Measurements from ENCODE around the gene CLTC. TPM values are rescaled to one million over a fixed set of nuclear protein-coding genes. Genes with fewer than 3 reads are reported as not detected.
A peak's percentile ranks its signal among the peaks of the same experiment; 100 is the strongest.
"Not testable (repeated sequence)": the region's sequence is repeated elsewhere in the genome, so short reads cannot be mapped to it uniquely, and the experiment has no call there.

CLTC gene
- 313 and 327 TPM in 2 replicates for total RNA-seq

- DNase-seq (ENCODE audit: low read depth in 2 of 2): peak; percentile 98 to 99
Observed at GRCh38 chr17:59619298-59620063, at the start of gene CLTC. CLTC (plus strand) TSS chr17:59619895; CDS start chr17:59620132, 237 bp downstream.

- no peak for DNase-seq (ENCODE audit: low read depth in 2 of 2)
Observed at GRCh38 chr17:59572301-59572924, 47.3 kb upstream of the CLTC start.

- not testable (repeated sequence) for DNase-seq (ENCODE audit: low read depth in 2 of 2)
Observed at GRCh38 chr17:59584168-59584567, 35.5 kb upstream of the CLTC start.

- DNase-seq (ENCODE audit: low read depth in 2 of 2): no peak
Observed at GRCh38 chr17:59600169-59600568, 19.5 kb upstream of the CLTC start.

GRCh38 chr17:59601130-59601529, 18.6 kb upstream of the CLTC start:
- no peak for DNase-seq (ENCODE audit: low read depth in 2 of 2)

GRCh38 chr17:59607061-59607460, 12.6 kb upstream of the CLTC start:
- peak; percentile 16 to 60 for DNase-seq (ENCODE audit: low read depth in 2 of 2)

GRCh38 chr17:59607817-59608403, 11.8 kb upstream of the CLTC start:
- no peak for DNase-seq (ENCODE audit: low read depth in 2 of 2)

GRCh38 chr17:59611503-59611902, 8.2 kb upstream of the CLTC start:
- DNase-seq (ENCODE audit: low read depth in 2 of 2): no peak

- no peak for DNase-seq (ENCODE audit: low read depth in 2 of 2)
Observed at GRCh38 chr17:59616253-59616920, 3.3 kb upstream of the CLTC start.

GRCh38 chr17:59617156-59617732, 2.5 kb upstream of the CLTC start:
- DNase-seq (ENCODE audit: low read depth in 2 of 2): peak in 1 of 2 donors; percentile 18

GRCh38 chr17:59619035-59619297, 729 bp upstream of the CLTC start:
- DNase-seq (ENCODE audit: low read depth in 2 of 2): no peak

GRCh38 chr17:59620064-59620359, 317 bp downstream of the CLTC start:
- no peak for DNase-seq (ENCODE audit: low read depth in 2 of 2)

GRCh38 chr17:59620518-59621259, 994 bp downstream of the CLTC start:
- DNase-seq (ENCODE audit: low read depth in 2 of 2): peak; percentile 38 to 46

- DNase-seq (ENCODE audit: low read depth in 2 of 2): no peak
Observed at GRCh38 chr17:59621771-59622170, 2.1 kb downstream of the CLTC start.

GRCh38 chr17:59623151-59623550, 3.5 kb downstream of the CLTC start:
- DNase-seq (ENCODE audit: low read depth in 2 of 2): no peak

GRCh38 chr17:59626756-59627155, 7.1 kb downstream of the CLTC start:
- no peak for DNase-seq (ENCODE audit: low read depth in 2 of 2)

- DNase-seq (ENCODE audit: low read depth in 2 of 2): no peak
Observed at GRCh38 chr17:59627274-59627673, 7.6 kb downstream of the CLTC start.

- peak in 1 of 2 donors; percentile 20 for DNase-seq (ENCODE audit: low read depth in 2 of 2)
Observed at GRCh38 chr17:59627770-59628171, 8.1 kb downstream of the CLTC start.

- DNase-seq (ENCODE audit: low read depth in 2 of 2): no peak
Observed at GRCh38 chr17:59629174-59629573, 9.5 kb downstream of the CLTC start.

- DNase-seq (ENCODE audit: low read depth in 2 of 2): no peak
Observed at GRCh38 chr17:59631276-59631675, 11.6 kb downstream of the CLTC start.

- no peak for DNase-seq (ENCODE audit: low read depth in 2 of 2)
Observed at GRCh38 chr17:59632398-59632797, 12.7 kb downstream of the CLTC start.

All from lung microvascular endothelial cell (primary cell).